NCI-H748 (cell line): ENCODE data around the gene GNG14.
"Not testable (repeated sequence)": the region's sequence is repeated elsewhere in the genome, so short reads cannot be mapped to it uniquely, and the experiment has no call there.

Source experiments
- DNase-seq: peaks from one replicate; lab custom pipeline; 2025; ENCODE audit not compliant: unreplicated experiment; lab: John Stamatoyannopoulos, UW

Gene GNG14

GRCh38 chr19:12695997-12696365, 8.2 kb downstream of the GNG14 start:
- DNase-seq = peak; percentile 25

DNA sequence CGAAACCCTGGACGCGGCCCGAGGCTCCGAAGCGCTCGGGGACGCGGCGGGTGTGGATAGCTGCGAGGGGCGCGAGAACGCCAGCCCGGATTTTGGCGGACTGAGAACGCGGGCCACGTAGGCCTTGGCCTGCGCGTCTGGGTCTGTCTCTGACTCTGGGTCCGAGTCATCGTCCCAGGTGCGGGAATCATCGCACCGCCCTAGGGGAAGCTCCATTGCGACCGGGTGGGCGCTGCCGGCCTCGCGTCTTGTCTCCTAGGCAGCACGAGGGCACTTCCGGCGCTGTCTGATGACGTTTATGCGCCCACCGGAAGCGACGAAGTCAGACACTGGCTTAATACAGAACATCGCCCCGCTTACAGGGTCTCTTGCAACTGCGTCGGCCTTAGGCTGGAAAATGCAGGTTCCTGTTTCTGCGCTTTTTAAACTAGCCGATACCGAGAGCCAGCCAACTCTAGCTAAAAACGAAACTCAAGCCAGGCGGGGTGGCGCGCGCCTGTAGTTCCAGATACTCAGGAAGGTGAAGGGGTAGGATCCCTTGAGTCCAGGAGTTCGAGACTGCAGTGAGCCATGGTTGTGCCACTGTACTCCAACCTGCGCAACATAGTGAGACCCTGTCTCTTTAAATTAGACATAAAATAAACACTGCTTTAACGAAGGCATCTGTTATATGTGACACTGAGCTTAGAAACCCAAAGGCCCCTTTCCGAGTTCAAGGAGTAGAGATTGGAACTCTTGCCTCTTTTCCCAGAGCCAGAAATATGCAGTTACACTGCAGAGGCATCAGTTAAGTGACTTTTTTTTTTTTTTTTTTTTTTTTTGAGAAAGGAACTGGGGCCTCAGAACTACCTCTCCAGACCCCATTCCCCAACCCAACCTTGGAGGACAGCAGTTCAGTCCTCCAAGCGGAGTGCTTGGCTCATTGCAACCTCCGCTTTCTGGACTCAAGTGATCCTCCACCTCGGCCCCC, 8.9 kb downstream of the GNG14 start, which contains the start of gene FBXW9:
Gene FBXW9, minus strand, starts transcription at position 266 of the 970 bp plus-strand sequence. Its CDS starts 50 bp downstream, at position 216.
- peak; percentile 93 for DNase-seq

GRCh38 chr19:12697425-12697824, 9.6 kb downstream of the GNG14 start:
- DNase-seq = not testable (repeated sequence)

DNA sequence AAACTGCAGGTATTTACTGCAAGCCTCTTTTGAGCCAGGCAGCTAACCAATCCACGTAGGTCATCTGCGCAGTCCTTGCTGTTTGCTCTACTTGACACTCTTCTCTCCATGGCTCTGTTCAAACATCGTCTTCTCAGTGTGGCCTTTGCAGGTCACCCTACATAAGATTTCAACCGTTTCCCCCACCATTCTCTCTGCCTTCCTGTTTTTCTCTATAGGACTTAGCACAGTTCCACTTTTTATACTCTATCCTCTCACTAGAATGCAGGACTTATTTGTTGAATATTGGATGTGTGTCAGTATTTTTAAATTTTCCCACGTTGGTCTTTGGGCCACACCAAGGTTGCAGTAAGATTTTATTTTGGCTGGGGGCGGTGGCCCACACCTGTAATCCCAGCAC, 10.3 kb downstream of the GNG14 start:
- DNase-seq = no peak

DNA sequence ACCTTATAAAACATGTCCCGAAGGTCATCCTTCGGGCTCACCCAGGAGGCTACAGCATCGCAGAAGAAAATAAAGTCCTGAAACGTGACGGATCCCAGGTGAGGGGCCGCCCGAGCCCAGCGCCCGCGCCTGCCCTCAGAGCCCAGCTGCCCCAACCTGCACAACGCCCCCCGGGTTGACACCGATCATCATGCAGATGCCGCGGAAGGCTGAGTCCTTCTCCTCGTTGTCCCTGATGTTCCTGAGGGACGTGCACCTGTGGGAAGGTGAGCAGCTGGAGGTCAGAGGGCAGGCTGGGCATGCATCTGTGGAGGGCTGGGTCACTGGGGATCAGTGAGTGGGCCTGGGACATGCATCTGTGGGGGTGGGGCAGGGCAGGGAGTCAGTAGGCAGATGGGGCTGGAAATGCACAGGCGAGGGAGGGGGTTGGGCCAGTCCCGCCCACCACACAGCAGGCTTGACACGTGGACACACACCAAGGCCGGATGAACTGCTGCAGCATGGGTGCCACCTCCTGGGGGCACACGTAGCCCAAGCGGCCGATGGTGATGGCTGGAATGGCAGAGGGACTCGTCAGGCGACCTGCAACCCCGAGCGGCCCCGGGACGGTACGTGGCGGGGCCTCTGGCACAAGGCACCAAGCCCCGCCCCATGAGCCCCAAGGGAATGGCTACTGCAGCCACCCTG, 13.9 kb downstream of the GNG14 start:
- no peak for DNase-seq

DNA sequence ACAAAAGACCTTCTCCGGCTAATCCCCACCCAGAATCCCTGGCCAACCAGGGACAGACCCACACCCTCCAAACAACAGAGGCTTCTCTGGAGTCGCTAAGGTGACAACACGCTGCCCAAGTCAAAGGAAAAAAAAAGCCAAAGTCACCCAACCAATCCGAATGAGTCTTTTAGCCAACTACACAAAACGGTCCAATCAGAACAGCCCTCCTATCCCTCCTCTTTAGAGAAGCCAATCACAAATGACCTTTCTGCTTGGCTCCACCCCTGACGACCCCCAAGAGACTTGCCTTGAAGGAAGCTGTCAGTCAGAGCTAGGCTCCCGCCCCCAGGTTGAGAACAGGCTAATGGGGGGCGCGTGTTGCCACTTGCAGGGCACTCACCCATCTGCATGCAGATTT, 15.2 kb downstream of the GNG14 start:
- DNase-seq = peak; percentile 12

- no peak for DNase-seq
Measured at GRCh38 chr19:12705169-12705568, 17.4 kb downstream of the GNG14 start.

DNA sequence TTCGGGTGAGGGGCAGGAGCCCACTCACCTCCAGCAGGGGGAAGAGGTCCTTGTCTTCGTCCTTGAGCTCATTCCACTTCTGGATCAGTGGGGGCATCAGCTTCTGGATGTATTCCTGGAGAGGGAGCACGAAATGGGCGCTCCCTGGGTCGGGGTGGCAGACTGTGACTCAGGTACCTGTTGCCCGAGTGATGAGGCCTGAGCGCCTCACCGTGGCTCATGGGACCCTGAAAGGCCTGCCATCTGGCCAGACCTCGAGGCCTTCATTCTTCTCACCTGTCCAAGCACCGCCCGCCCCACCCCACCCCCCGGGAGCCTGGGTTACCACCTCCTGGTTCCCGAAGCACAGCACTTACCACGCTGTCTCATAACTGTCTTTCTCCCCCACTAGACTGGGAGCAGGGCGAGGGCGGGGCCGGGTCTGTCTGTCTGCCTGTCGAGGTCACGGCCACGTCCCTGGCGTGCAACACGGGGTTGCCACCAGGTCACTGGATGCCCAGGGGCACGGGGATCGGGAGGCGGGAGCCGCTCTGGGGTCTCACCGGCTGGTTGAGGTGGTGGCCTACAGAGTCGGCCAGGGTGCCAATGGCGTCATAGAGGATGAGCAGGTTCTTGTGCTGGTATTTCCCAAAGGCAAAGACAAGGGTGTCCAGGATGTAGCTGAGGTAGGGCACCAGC, 18.0 kb downstream of the GNG14 start:
- no peak for DNase-seq

GRCh38 chr19:12706332-12706718, 18.5 kb downstream of the GNG14 start:
- DNase-seq = no peak

DNA sequence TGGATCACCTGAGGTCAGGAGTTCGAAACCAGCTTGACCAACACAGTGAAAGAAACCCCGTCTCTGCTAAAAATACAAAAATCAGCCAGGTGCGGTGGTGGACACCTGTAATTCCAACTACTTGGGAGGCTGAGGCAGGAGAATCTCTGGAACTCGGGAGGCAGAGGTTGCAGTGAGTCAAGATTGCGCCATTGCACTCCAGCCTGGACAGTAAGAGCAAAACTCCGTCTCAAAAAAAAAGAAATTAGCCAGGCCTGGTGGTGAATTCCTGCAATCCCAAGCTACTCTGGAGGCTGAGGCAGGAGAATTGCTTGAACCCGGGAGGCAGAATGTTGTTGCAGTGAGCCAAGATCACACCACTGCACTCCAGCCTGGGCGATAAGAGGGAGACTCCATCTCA, 20.8 kb downstream of the GNG14 start:
- DNase-seq = no peak

GRCh38 chr19:12711187-12711586, 23.4 kb downstream of the GNG14 start:
- DNase-seq = no peak

GRCh38 chr19:12712077-12712476, 24.3 kb downstream of the GNG14 start:
- DNase-seq = not testable (repeated sequence)

DNA sequence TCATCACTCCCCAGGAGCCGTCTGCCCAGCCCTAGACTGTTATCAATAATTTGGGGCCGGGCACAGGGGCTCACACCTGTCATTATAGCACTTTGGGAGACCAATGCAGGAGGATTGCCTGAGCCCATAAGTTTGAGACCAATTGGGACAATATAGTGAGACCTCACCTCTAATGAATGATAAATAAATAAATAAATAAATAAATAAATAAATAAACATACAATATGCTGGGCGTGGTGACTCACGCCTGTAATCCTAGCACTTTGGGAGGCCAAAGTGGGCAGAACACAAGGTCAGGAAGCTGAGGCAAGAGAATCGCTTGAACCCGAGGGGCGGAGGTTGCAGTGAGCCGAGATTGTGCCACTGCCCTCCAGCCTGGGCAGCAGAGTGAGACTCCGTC, 25.5 kb downstream of the GNG14 start:
- not testable (repeated sequence) for DNase-seq

GRCh38 chr19:12715102-12715501, 27.3 kb downstream of the GNG14 start:
- DNase-seq = no peak

DNA sequence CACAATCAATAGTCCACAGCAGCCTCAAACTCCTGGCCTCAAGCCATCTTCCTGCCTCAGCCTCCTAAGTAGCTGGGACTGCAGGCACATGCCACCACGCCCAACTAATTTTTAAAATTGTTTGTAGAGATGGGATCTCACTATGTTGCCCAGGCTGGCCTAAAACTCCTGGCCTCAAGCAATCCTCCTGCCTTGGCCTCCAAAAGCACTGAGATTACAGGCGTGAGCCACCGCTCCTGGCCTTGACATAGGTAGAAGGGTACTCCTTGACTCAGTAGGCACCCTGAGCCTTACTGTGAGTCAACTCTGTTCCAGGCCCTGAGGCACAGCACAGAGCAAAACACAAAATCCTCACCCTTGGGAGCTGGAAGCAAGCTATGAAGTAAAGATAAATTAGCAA, 28.1 kb downstream of the GNG14 start:
- no peak for DNase-seq

DNA sequence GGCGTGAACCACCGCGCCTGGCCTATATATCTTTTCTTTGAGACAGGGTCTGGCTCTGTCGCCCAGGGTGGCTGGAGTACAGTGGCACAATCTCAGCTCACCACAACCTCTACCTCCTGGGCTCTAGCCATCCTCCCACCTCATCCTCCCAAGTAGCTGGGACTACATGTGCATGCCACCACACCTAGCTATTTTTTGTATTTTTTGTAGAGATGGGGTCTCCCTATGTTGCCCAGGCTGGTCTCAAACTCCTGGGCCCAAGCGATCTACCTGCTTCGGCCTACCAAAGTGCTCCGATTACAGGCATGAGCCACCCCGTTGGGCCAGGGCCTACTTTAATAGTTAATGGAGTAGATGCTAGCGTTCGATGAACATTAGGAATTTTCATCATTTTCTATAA, 32.5 kb downstream of the GNG14 start:
- no peak for DNase-seq

- DNase-seq = no peak
Measured at GRCh38 chr19:12720851-12721655, 33.3 kb downstream of the GNG14 start.

GRCh38 chr19:12721656-12722565, 34.1 kb downstream of the GNG14 start:
- DNase-seq = peak; percentile 45

- DNase-seq = peak; percentile 98
Measured at GRCh38 chr19:12722566-12723380, 35.0 kb downstream of the GNG14 start.
